ENCODE data around the gene C14orf39. TPM values are rescaled to one million over a fixed set of nuclear protein-coding genes. Genes with fewer than 3 reads are reported as not detected.

Gene C14orf39
- total RNA-seq, 1 experiment from 2014 or later, result 0.08 TPM

DNA sequence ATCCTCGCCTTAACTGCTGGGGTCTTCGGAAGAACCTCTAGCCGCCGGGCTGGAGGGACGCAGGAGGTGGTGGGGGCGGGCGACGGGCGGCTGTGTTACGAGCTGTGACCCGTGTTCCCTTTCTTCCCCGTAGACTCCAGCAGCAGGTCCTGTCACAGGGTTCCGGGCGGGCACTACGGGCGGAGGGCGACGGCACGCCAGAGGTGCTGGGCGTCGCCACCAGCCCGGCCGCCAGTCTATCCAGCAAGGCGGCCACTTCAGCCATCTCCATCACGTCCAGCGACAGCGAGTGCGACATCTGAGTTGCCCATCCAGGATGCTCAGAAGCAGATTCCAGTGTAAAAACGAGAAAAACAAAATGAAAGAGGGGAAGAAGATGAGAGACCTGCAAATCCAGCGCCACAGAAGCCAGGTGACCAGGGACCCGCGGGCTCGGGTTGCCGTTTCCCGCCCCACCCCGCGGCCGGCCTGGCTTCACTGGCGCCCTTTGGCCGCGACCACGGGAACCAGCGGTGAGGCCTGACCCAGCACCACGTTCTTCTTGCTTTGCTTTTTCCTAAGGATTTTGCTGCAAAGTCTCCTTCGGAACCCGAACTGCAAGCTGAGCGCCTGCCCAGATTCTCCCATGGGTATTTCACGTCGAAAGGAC, 25.2 kb upstream of the C14orf39 start:
- ChIA-PET CTCF (no interaction called here), POLR2A (no interaction called here)
- Histone ChIP-seq H3K27ac (ENCODE audit: low read length) (no peak overlapping the region), H3K9me3 (ENCODE audit: control insufficient read depth, insufficient read depth, low read depth, low read length) (no peaks in the 10 kb centered on the region), H3K4me3 (ENCODE audit: low read depth in 2 of 2, low read length in 2 of 2) (no peak overlapping the region), H3K27me3 (ENCODE audit: control insufficient read depth, insufficient read depth, low read length) (no peaks in the 10 kb centered on the region), H3K36me3 (ENCODE audit: control insufficient read depth, insufficient read depth, low read length) (no peaks in the 10 kb centered on the region), H3K4me1 (ENCODE audit: control insufficient read depth, insufficient read depth, low read length) (no peaks in the 10 kb centered on the region)
- in situ Hi-C loops (cut with HindIII; ENCODE audit: low pct_unique_long_range_greater_than_20kb, low sequenced_read_pairs), result no loop called here
- no peak for DNase-seq (ENCODE audit: low read depth, low spot score)
- TF ChIP-seq REST (IDR thresholded peaks at IDR 0.05; ENCODE audit: insufficient read depth in 1 of 2, low read depth in 2 of 2, low read length in 1 of 2), result no peak
- no peak for ATAC-seq
- no TSS peak for BruUV-seq (replicated peaks)
- intact Hi-C loops (cut with micrococcal nuclease; ENCODE audit: unreplicated experiment), result no loop called here

- Histone ChIP-seq H3K4me3 (ENCODE audit: low read depth in 2 of 2, low read length in 2 of 2) (no peak overlapping the region), H3K27me3 (ENCODE audit: control insufficient read depth, insufficient read depth, low read length) (no peaks in the 10 kb centered on the region), H3K36me3 (ENCODE audit: control insufficient read depth, insufficient read depth, low read length) (no peaks in the 10 kb centered on the region), H3K4me1 (ENCODE audit: control insufficient read depth, insufficient read depth, low read length) (no peaks in the 10 kb centered on the region), H3K27ac (ENCODE audit: low read length) (no peak overlapping the region), H3K9me3 (ENCODE audit: control insufficient read depth, insufficient read depth, low read depth, low read length) (no peaks in the 10 kb centered on the region)
- CTCF ChIA-PET, result no interaction called here
- TF ChIP-seq SIN3A (IDR thresholded peaks at IDR 0.05; ENCODE audit: borderline replicate concordance, insufficient read depth, low read depth, low read length), result no peak
- in situ Hi-C loops (cut with HindIII; ENCODE audit: low pct_unique_long_range_greater_than_20kb, low sequenced_read_pairs), result no loop called here
- intact Hi-C loops (cut with micrococcal nuclease; ENCODE audit: unreplicated experiment), result no loop called here
- POLR2A ChIA-PET, result no interaction called here
- DNase-seq (ENCODE audit: low read depth, low spot score), result no peak
- no TSS peak for BruUV-seq (replicated peaks)
- ATAC-seq, result no peak
Measured at GRCh38 chr14:60510254-60510950, 24.5 kb upstream of the C14orf39 start.

GRCh38 chr14:60509438-60510253, 23.8 kb upstream of the C14orf39 start:
- H3K27ac ChIP-seq (ENCODE audit: low read length), result no peak overlapping the region
- H3K4me1 ChIP-seq (ENCODE audit: control insufficient read depth, insufficient read depth, low read length), result no peaks in the 10 kb centered on the region
- DNase-seq (ENCODE audit: low read depth, low spot score) (no peak), ATAC-seq (no peak)
- POLR2A ChIA-PET, result no interaction called here
- H3K27me3 ChIP-seq (ENCODE audit: control insufficient read depth, insufficient read depth, low read length), result peaks cover 2% of the 10 kb centered on the region
- CTCF ChIA-PET, result no interaction called here
- intact Hi-C loops (cut with micrococcal nuclease; ENCODE audit: unreplicated experiment) (no loop called here), in situ Hi-C loops (cut with HindIII; ENCODE audit: low pct_unique_long_range_greater_than_20kb, low sequenced_read_pairs) (no loop called here)
- no peak for TF ChIP-seq TCF7L2 (IDR thresholded peaks at IDR 0.05; ENCODE audit: low read depth, low read length)
- no peak for TF ChIP-seq CTCF (IDR thresholded peaks at IDR 0.05)
- no peak for TF ChIP-seq REST (IDR thresholded peaks at IDR 0.05; ENCODE audit: insufficient read depth in 1 of 2, low read depth in 2 of 2, low read length in 1 of 2)
- TF ChIP-seq SIN3A (IDR thresholded peaks at IDR 0.05; ENCODE audit: borderline replicate concordance, insufficient read depth, low read depth, low read length), result no peak
- no peak for TF ChIP-seq POLR2AphosphoS5 (IDR thresholded peaks at IDR 0.05; ENCODE audit: low read depth, low read length)
- no peaks in the 10 kb centered on the region for H3K9me3 ChIP-seq (ENCODE audit: control insufficient read depth, insufficient read depth, low read depth, low read length)
- H3K36me3 ChIP-seq (ENCODE audit: control insufficient read depth, insufficient read depth, low read length), result no peaks in the 10 kb centered on the region
- no peak overlapping the region for H3K4me3 ChIP-seq (ENCODE audit: low read depth in 2 of 2, low read length in 2 of 2)
- BruUV-seq (replicated peaks), result no TSS peak
